ENCODE results near the gene PKD1L1. TPM values are rescaled to one million over a fixed set of nuclear protein-coding genes. Genes with fewer than 3 reads are reported as not detected.

PKD1L1 gene
- total and polyA plus RNA-seq, 2 donors (not counting 1 experiment from before 2014, with no cell fraction given), result 0.59 to 0.70 TPM

GRCh38 chr7:47814905-47815613, 133.2 kb downstream of the PKD1L1 start:
- Histone ChIP-seq H4K20me1 (ENCODE audit: control insufficient read depth, insufficient read depth, low read length, poor library complexity, severe bottlenecking) (no peaks in the 10 kb centered on the region), H3K4me3 (ENCODE audit: control extremely low read depth in 1 of 5, extremely low read depth in 1 of 5, insufficient read depth in 1 of 5, low read depth in 2 of 5, low read length in 4 of 5) (no peak overlapping the region), H3K9ac (ENCODE audit: low read length) (no peak overlapping the region), H2AFZ (ENCODE audit: insufficient read depth, low read depth, low read length, poor library complexity, severe bottlenecking) (no peak overlapping the region), H3K27me3 (replicated peaks in 1 of 4; ENCODE audit: control extremely low read depth in 1 of 4, control insufficient read depth in 3 of 4, insufficient read depth in 4 of 4, low read length in 3 of 4) (no peaks in the 10 kb centered on the region), H3K4me1 (ENCODE audit: control insufficient read depth in 2 of 2, insufficient read depth in 2 of 2, low read length in 2 of 2) (peaks cover 7 to 15% of the 10 kb centered on the region in 2 donors), H3K36me3 (replicated peaks in 1 of 2; ENCODE audit: control extremely low read depth in 1 of 2, control insufficient read depth in 1 of 2, extremely low read depth in 1 of 2, insufficient read depth in 2 of 2, low read length in 1 of 2) (no peaks in the 10 kb centered on the region), H3K4me2 (replicated peaks; ENCODE audit: low read depth, low read length, poor library complexity, severe bottlenecking) (no peak overlapping the region), H3K9me3 (ENCODE audit: control extremely low read depth in 1 of 3, control insufficient read depth in 2 of 3, insufficient read depth in 1 of 3, low read length in 2 of 3) (no peaks in the 10 kb centered on the region), H3K27ac (ENCODE audit: low read length in 2 of 2) (no peak overlapping the region), H3K79me2 (ENCODE audit: control insufficient read depth, insufficient read depth, low read length) (no peaks in the 10 kb centered on the region)
- CTCF ChIA-PET, result interaction anchor here (1.4 to 3.1 kb wide), 3 partner anchors 365 to 551 kb away, joined by 3 to 15 read pairs (median 3); no protein-coding TSS in a partner anchor
- TF ChIP-seq EZH2 (IDR thresholded peaks at IDR 0.05; ENCODE audit: borderline replicate concordance, insufficient read depth, low read depth, low read length, poor library complexity, severe bottlenecking), result no peak
- TF ChIP-seq CTCF (IDR thresholded peaks at IDR 0.05), result no peak
- POLR2A ChIA-PET, result no interaction called here
- ATAC-seq (ENCODE audit: low read depth), result no peak
- no peaks in the 10 kb centered on the region for H3K9me3 Mint-ChIP-seq (ENCODE audit: insufficient read depth)
- H3K4me3 Mint-ChIP-seq, result no peak overlapping the region
- H3K27ac Mint-ChIP-seq, result no peak overlapping the region
- H3K27me3 Mint-ChIP-seq, result no peaks in the 10 kb centered on the region
- WGBS (ENCODE audit: insufficient coverage), result 93% methylated on average over 11 of the region's 11 CpGs
- no peak for DNase-seq
- intact Hi-C loops (cut with micrococcal nuclease), result no loop called here
- peaks cover 30% of the 10 kb centered on the region for H3K4me1 Mint-ChIP-seq

GRCh38 chr7:47813620-47814260, 134.5 kb downstream of the PKD1L1 start:
- Mint-ChIP-seq H3K27ac (no peak overlapping the region), H3K4me1 (peaks cover 26% of the 10 kb centered on the region), H3K4me3 (no peak overlapping the region), H3K27me3 (no peaks in the 10 kb centered on the region), H3K9me3 (ENCODE audit: insufficient read depth) (no peaks in the 10 kb centered on the region)
- Histone ChIP-seq H3K4me1 (ENCODE audit: control insufficient read depth in 2 of 2, insufficient read depth in 2 of 2, low read length in 2 of 2) (peaks cover 7 to 16% of the 10 kb centered on the region in 2 donors), H3K27ac (ENCODE audit: low read length in 2 of 2) (no peak overlapping the region), H3K4me3 (ENCODE audit: control extremely low read depth in 1 of 5, extremely low read depth in 1 of 5, insufficient read depth in 1 of 5, low read depth in 2 of 5, low read length in 4 of 5) (no peak overlapping the region), H2AFZ (ENCODE audit: insufficient read depth, low read depth, low read length, poor library complexity, severe bottlenecking) (no peak overlapping the region), H3K9me3 (ENCODE audit: control extremely low read depth in 1 of 3, control insufficient read depth in 2 of 3, insufficient read depth in 1 of 3, low read length in 2 of 3) (no peaks in the 10 kb centered on the region), H3K27me3 (replicated peaks in 1 of 4; ENCODE audit: control extremely low read depth in 1 of 4, control insufficient read depth in 3 of 4, insufficient read depth in 4 of 4, low read length in 3 of 4) (no peaks in the 10 kb centered on the region), H3K36me3 (replicated peaks in 1 of 2; ENCODE audit: control extremely low read depth in 1 of 2, control insufficient read depth in 1 of 2, extremely low read depth in 1 of 2, insufficient read depth in 2 of 2, low read length in 1 of 2) (no peaks in the 10 kb centered on the region), H4K20me1 (ENCODE audit: control insufficient read depth, insufficient read depth, low read length, poor library complexity, severe bottlenecking) (no peaks in the 10 kb centered on the region), H3K9ac (ENCODE audit: low read length) (no peak overlapping the region), H3K79me2 (ENCODE audit: control insufficient read depth, insufficient read depth, low read length) (no peaks in the 10 kb centered on the region), H3K4me2 (replicated peaks; ENCODE audit: low read depth, low read length, poor library complexity, severe bottlenecking) (no peak overlapping the region)
- ChIA-PET POLR2A (no interaction called here), CTCF (interaction anchor here (1.4 to 3.1 kb wide), 3 partner anchors 363 to 550 kb away, joined by 3 to 15 read pairs (median 3); no protein-coding TSS in a partner anchor)
- DNase-seq (no peak), ATAC-seq (ENCODE audit: low read depth) (no peak)
- intact Hi-C loops (cut with micrococcal nuclease), result no loop called here
- no CpG with 5 or more reads among the region's 10 CpGs for WGBS (ENCODE audit: insufficient coverage)
- TF ChIP-seq EZH2 (IDR thresholded peaks at IDR 0.05; ENCODE audit: borderline replicate concordance, insufficient read depth, low read depth, low read length, poor library complexity, severe bottlenecking) (no peak), CTCF (IDR thresholded peaks at IDR 0.05) (no peak)

Measured in B cell (primary cell).